SJCRH30 (cell line): ENCODE results near the gene ANHX. TPM values are rescaled to one million over a fixed set of nuclear protein-coding genes. Genes with fewer than 3 reads are reported as not detected.
A peak's percentile ranks its signal among the peaks of the same experiment; 100 is the strongest.

Experiments
- DNase-seq, 2 experiments: peaks; one replicate each; pipeline ENCODE4 v3.0.0-alpha.2; 2015 to 2020
- H3K27ac ChIP-seq: fragments of 250-450 bp; sonication (Bioruptor Pico); 2 replicates; pipeline ENCODE4 v1.5.1; 2020; ENCODE audit warnings: mild to moderate bottlenecking, moderate library complexity
- H3K27me3 ChIP-seq: fragments of 250-450 bp; sonication (Bioruptor Pico); 2 replicates; pipeline ENCODE4 v1.5.1; 2020; ENCODE audit warnings: mild to moderate bottlenecking, moderate library complexity
- H3K36me3 ChIP-seq: fragments of 250-450 bp; sonication (Bioruptor Pico); 2 replicates; pipeline ENCODE4 v1.5.1; 2020; ENCODE audit warnings: mild to moderate bottlenecking, moderate library complexity
- H3K4me1 ChIP-seq: fragments of 250-450 bp; sonication (Bioruptor Pico); 2 replicates; pipeline ENCODE4 v1.5.1; 2020; ENCODE audit warnings: mild to moderate bottlenecking, moderate library complexity
- H3K4me3 ChIP-seq: fragments of 250-450 bp; sonication (Bioruptor Pico); 2 replicates; pipeline ENCODE4 v1.5.1; 2020; ENCODE audit warnings: mild to moderate bottlenecking, moderate library complexity
- H3K9me3 ChIP-seq: fragments of 250-450 bp; sonication (Bioruptor Pico); replicated peaks from 2 replicates; pipeline ENCODE4 v1.5.1; 2020; ENCODE audit warnings: mild to moderate bottlenecking, moderate library complexity
- total RNA-seq: library from RNA; depleted of rRNA; stranded (reverse); fragments of >200 nt; shearing (Covaris generic); gene quantifications from 2 replicates; pipeline ENCODE4 v1.2.3, GENCODE V29; 2014

ANHX gene
- total RNA-seq, 1 experiment from 2014 or later, result not detected

DNA sequence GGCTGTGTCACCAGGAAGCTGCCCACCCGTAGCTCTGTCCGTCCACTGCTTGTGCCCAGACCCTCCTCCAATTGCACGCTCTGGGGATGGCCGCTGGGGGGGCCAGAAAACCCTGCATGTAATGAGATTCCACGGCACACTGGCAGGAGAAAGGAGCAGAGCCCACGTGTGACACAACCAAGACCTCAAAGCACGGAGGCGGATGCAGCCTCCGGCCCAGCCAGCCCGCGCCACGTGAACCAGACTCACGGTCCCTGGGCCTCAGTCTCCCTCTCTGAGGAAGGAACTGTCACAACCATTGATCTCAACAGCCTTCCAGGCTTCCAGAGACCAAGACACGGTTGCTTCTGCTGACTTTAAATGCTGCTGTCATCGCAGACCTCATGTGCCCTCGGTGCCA is 14.4 kb downstream of the ANHX start:
- no peaks in the 10 kb centered on the region for H3K27me3 ChIP-seq
- H3K4me1 ChIP-seq, result no peaks in the 10 kb centered on the region
- no peak overlapping the region for H3K4me3 ChIP-seq
- H3K36me3 ChIP-seq, result no peaks in the 10 kb centered on the region
- H3K27ac ChIP-seq, result no peak overlapping the region
- no peak for DNase-seq
- no peaks in the 10 kb centered on the region for H3K9me3 ChIP-seq

DNA sequence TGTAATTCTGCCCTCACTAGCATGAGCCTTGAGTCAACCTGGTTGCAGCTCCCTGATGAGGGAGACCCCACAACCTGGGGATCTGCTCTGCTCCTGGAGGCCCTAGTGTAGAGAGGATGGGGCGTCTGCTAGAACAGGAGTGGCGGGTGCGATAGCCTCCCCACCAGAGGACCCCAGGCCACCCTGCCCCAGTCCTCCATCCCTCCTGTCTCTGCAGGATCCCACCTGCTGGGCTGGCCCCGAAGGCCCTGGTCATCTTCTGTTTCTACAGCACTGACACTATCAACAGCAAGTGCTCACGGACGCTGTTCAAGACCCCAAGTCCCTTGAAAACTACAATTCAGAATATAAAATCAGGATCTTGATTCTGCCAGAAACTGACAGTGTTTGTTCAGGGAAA is 15.2 kb downstream of the ANHX start:
- H3K4me1 ChIP-seq, result no peaks in the 10 kb centered on the region
- no peaks in the 10 kb centered on the region for H3K27me3 ChIP-seq
- no peaks in the 10 kb centered on the region for H3K36me3 ChIP-seq
- no peaks in the 10 kb centered on the region for H3K9me3 ChIP-seq
- no peak for DNase-seq
- H3K27ac ChIP-seq, result no peak overlapping the region
- no peak overlapping the region for H3K4me3 ChIP-seq

GRCh38 chr12:133217219-133217618 is 18.5 kb downstream of the ANHX start:
- no peaks in the 10 kb centered on the region for H3K27me3 ChIP-seq
- no peak overlapping the region for H3K4me3 ChIP-seq
- H3K4me1 ChIP-seq, result no peaks in the 10 kb centered on the region
- H3K9me3 ChIP-seq, result no peaks in the 10 kb centered on the region
- no peaks in the 10 kb centered on the region for H3K36me3 ChIP-seq
- no peak overlapping the region for H3K27ac ChIP-seq
- DNase-seq, result no peak

GRCh38 chr12:133215724-133216123 is 20.0 kb downstream of the ANHX start:
- H3K27me3 ChIP-seq, result no peaks in the 10 kb centered on the region
- H3K9me3 ChIP-seq, result no peaks in the 10 kb centered on the region
- no peak overlapping the region for H3K4me3 ChIP-seq
- H3K4me1 ChIP-seq, result no peaks in the 10 kb centered on the region
- no peaks in the 10 kb centered on the region for H3K36me3 ChIP-seq
- H3K27ac ChIP-seq, result no peak overlapping the region
- DNase-seq, result no peak

DNA sequence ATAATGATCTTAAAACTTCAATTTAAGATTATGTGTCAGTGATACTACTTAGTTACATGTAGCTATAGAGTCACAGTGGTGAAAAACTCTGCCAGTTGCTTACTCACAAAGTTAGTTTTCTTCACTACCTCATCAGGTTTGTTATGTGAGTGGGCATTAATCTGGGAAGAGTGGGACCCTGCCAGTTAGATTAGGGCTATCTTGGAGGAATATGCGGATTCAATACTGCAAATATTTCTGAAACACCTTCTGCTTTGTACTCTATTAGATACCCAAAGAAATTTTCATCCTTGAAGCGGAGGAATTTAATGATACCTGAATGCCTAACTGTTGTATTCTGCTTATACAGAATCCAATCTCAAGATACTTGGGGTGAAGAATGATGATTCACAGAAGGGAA is 29.3 kb downstream of the ANHX start:
- no peak for DNase-seq
- Histone ChIP-seq H3K27me3 (no peaks in the 10 kb centered on the region), H3K36me3 (peaks cover 21% of the 10 kb centered on the region), H3K27ac (no peak overlapping the region), H3K4me1 (no peaks in the 10 kb centered on the region), H3K4me3 (no peak overlapping the region), H3K9me3 (peaks cover 43% of the 10 kb centered on the region)

GRCh38 chr12:133204264-133204603 is 31.4 kb downstream of the ANHX start:
- H3K36me3 ChIP-seq, result peaks cover 25% of the 10 kb centered on the region
- H3K9me3 ChIP-seq, result peaks cover 54% of the 10 kb centered on the region
- no peak overlapping the region for H3K4me3 ChIP-seq
- H3K27ac ChIP-seq, result no peak overlapping the region
- no peaks in the 10 kb centered on the region for H3K27me3 ChIP-seq
- no peak for DNase-seq
- H3K4me1 ChIP-seq, result no peaks in the 10 kb centered on the region

DNA sequence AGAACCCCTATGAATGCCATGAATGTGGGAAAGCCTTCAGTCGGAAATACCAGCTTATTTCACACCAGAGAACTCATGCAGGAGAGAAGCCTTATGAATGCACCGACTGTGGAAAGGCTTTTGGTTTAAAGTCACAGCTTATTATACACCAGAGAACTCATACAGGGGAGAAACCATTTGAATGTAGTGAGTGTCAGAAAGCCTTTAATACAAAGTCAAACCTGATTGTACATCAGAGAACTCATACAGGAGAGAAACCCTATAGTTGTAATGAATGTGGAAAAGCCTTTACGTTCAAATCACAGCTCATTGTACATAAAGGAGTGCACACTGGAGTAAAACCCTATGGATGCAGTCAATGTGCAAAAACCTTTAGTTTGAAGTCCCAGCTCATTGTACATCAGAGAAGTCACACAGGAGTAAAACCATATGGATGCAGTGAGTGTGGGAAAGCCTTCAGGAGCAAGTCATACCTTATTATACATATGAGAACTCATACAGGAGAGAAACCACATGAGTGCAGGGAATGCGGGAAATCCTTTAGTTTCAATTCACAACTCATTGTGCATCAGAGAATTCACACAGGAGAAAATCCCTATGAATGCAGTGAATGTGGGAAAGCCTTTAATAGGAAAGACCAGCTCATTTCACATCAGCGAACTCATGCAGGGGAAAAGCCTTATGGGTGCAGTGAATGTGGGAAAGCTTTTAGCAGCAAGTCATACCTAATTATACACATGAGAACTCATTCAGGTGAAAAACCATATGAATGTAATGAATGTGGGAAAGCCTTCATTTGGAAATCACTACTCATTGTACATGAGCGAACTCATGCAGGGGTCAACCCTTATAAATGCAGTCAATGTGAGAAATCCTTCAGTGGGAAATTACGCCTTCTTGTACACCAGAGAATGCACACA is 32.1 kb downstream of the ANHX start:
- Histone ChIP-seq H3K9me3 (peaks cover 54% of the 10 kb centered on the region), H3K4me3 (no peak overlapping the region)

DNA sequence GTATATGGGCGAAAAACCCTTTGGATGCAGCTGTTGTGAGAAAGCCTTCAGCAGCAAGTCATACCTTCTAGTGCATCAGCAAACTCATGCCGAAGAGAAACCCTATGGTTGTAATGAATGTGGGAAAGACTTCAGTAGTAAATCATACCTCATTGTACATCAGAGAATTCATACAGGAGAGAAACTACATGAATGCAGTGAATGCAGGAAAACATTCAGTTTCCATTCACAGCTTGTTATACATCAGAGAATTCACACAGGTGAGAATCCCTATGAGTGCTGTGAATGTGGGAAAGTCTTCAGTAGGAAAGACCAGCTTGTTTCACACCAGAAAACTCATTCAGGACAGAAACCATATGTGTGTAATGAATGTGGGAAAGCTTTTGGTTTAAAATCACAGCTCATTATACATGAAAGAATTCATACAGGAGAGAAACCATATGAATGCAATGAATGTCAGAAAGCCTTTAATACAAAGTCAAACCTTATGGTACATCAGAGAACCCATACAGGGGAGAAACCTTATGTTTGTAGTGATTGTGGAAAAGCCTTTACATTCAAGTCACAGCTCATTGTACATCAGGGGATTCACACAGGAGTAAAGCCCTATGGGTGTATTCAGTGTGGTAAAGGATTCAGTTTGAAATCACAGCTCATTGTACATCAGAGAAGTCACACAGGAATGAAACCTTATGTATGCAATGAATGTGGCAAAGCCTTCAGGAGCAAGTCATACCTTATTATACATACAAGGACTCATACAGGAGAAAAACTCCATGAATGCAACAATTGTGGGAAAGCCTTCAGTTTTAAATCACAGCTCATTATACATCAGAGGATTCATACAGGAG is 33.0 kb downstream of the ANHX start:
- no peak for DNase-seq
- H3K4me3 ChIP-seq, result no peak overlapping the region
- H3K9me3 ChIP-seq, result peaks cover 51% of the 10 kb centered on the region
- H3K27ac ChIP-seq, result no peak overlapping the region
- peaks cover 25% of the 10 kb centered on the region for H3K36me3 ChIP-seq
- no peaks in the 10 kb centered on the region for H3K4me1 ChIP-seq
- no peaks in the 10 kb centered on the region for H3K27me3 ChIP-seq

More for the DNA sequence above, 32.1 kb downstream of the ANHX start:
- Histone ChIP-seq H3K36me3 (peaks cover 25% of the 10 kb centered on the region), H3K27me3 (no peaks in the 10 kb centered on the region), H3K4me1 (no peaks in the 10 kb centered on the region), H3K27ac (no peak overlapping the region)
- peak in 1 of 2 experiments; percentile 7 for DNase-seq

GRCh38 chr12:133201888-133202287 is 33.8 kb downstream of the ANHX start:
- H3K4me1 ChIP-seq, result no peaks in the 10 kb centered on the region
- H3K9me3 ChIP-seq, result peaks cover 51% of the 10 kb centered on the region
- no peak for DNase-seq
- H3K4me3 ChIP-seq, result no peak overlapping the region
- H3K36me3 ChIP-seq, result peaks cover 25% of the 10 kb centered on the region
- H3K27me3 ChIP-seq, result no peaks in the 10 kb centered on the region
- no peak overlapping the region for H3K27ac ChIP-seq

- Histone ChIP-seq H3K4me3 (no peak overlapping the region), H3K9me3 (peaks cover 9% of the 10 kb centered on the region), H3K36me3 (peaks cover 35% of the 10 kb centered on the region), H3K27ac (no peak overlapping the region), H3K4me1 (no peaks in the 10 kb centered on the region), H3K27me3 (no peaks in the 10 kb centered on the region)
- DNase-seq, result no peak
These were observed 42.8 kb downstream of the ANHX start for GRCh38 chr12:133192847-133193246.

GRCh38 chr12:133190176-133190575 is 45.5 kb downstream of the ANHX start:
- Histone ChIP-seq H3K27me3 (no peaks in the 10 kb centered on the region), H3K4me1 (no peaks in the 10 kb centered on the region), H3K4me3 (no peak overlapping the region), H3K27ac (no peak overlapping the region), H3K36me3 (peaks cover 29% of the 10 kb centered on the region), H3K9me3 (peaks cover 7% of the 10 kb centered on the region)
- no peak for DNase-seq

DNA sequence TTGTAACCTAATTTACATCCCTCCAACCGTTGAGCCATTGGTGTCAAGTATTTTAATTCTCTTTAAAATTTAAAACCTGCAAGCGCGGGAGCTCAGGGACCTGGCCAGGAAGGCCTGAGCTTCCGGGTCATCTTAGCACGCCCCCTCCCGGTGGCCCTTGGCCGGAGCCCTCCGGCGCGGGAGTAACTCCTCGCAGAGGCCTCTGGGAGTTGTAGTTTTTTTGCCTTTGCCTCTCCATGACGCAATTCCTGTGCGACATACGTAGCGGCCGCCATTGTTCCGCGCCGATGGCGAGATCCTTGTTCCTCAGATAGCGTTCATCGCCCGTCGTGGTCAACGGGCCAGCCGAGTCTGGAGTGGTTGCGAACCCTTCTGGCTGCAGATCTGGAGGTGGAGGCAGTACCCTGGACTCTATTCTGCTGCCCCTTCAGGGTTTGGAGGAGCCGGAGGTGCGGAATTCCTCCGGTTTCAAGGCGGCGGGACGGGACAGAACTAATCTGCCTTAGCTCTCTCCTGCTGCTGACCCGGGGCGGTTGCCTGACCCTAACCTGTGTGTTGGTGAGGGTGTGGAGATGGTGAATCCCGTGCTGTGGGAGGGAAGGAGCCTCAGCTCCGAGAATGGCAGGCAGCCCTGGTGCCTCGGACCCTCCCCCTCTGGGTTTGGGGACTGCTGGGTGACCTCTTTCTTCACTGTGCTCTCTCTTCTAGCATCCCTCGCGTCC is 54.3 kb downstream of the ANHX start, which contains the start of gene ZNF268:
Gene ZNF268, plus strand, starts transcription at position 258 of the 722 bp plus-strand sequence. CDS start 503 bp downstream, outside the sequence.
- Histone ChIP-seq H3K4me3 (peak within 1 kb of the TSS; percentile 70), H3K9me3 (peaks cover 9% of the 10 kb centered on the region), H3K36me3 (no peaks in the 10 kb centered on the region), H3K27ac (peak within 1 kb of the TSS; percentile 51), H3K4me1 (no peaks in the 10 kb centered on the region), H3K27me3 (no peaks in the 10 kb centered on the region)
- DNase-seq, result peak; percentile 77 to 78

- H3K4me1 ChIP-seq, result no peaks in the 10 kb centered on the region
- no peak overlapping the region for H3K27ac ChIP-seq
- peaks cover 9% of the 10 kb centered on the region for H3K9me3 ChIP-seq
- no peaks in the 10 kb centered on the region for H3K36me3 ChIP-seq
- no peaks in the 10 kb centered on the region for H3K27me3 ChIP-seq
- DNase-seq, result no peak
- no peak overlapping the region for H3K4me3 ChIP-seq
These were observed 55.0 kb downstream of the ANHX start for GRCh38 chr12:133180669-133181068.

- DNase-seq, result no peak
- H3K36me3 ChIP-seq, result no peaks in the 10 kb centered on the region
- no peaks in the 10 kb centered on the region for H3K27me3 ChIP-seq
- no peak overlapping the region for H3K27ac ChIP-seq
- no peaks in the 10 kb centered on the region for H3K4me1 ChIP-seq
- H3K4me3 ChIP-seq, result no peak overlapping the region
- H3K9me3 ChIP-seq, result peaks cover 3% of the 10 kb centered on the region
These were observed 60.8 kb downstream of the ANHX start for GRCh38 chr12:133174901-133175300.
